Duodenal mucosa (tissue), 2 donors: ENCODE data around the gene MYO7B.

Source experiments
- H3K27ac ChIP-seq: one replicate; pipeline ENCODE4 v1.7.0; 2013; ENCODE audit warnings: low read depth, low read length
- H3K27me3 ChIP-seq, 2 donors: one replicate each; pipeline ENCODE4 v1.7.0; 2013; ENCODE audit warnings: low read length in 2 of 2, control low read depth in 1 of 2; ENCODE audit not compliant: insufficient read depth in 2 of 2, control insufficient read depth in 1 of 2
- H3K36me3 ChIP-seq, 2 donors: one replicate each; pipeline ENCODE4 v1.7.0; 2013; ENCODE audit warnings: low read length in 2 of 2, control low read depth in 1 of 2; ENCODE audit not compliant: insufficient read depth in 2 of 2, control insufficient read depth in 1 of 2
- H3K4me1 ChIP-seq, 2 donors: one replicate each; pipeline ENCODE4 v1.7.0; 2013; ENCODE audit warnings: low read length in 2 of 2, control low read depth in 1 of 2; ENCODE audit not compliant: insufficient read depth in 2 of 2, control insufficient read depth in 1 of 2
- H3K4me3 ChIP-seq, 2 donors: one replicate each; pipeline ENCODE4 v1.7.0; 2013; ENCODE audit warnings: low read length in 2 of 2, low read depth in 1 of 2
- H3K9ac ChIP-seq, 2 donors: one replicate each; pipeline ENCODE4 v1.7.0; 2013; ENCODE audit warnings: low read length in 2 of 2, low read depth in 1 of 2
- H3K9me3 ChIP-seq, 2 donors: one replicate each; pipeline ENCODE4 v1.7.0; 2013; ENCODE audit warnings: low read length in 2 of 2, control low read depth in 1 of 2; ENCODE audit not compliant: control insufficient read depth in 1 of 2

Gene MYO7B

GRCh38 chr2:127545189-127545588 is 9.7 kb downstream of the MYO7B start:
- peaks cover 0 to 13% of the 10 kb centered on the region in 2 donors for H3K36me3 ChIP-seq
- no peak overlapping the region for H3K4me3 ChIP-seq
- no peaks in the 10 kb centered on the region for H3K9me3 ChIP-seq
- no peak overlapping the region for H3K27ac ChIP-seq
- peaks cover 0 to 3% of the 10 kb centered on the region in 2 donors for H3K27me3 ChIP-seq
- H3K4me1 ChIP-seq, result peaks cover 10 to 24% of the 10 kb centered on the region in 2 donors
- no peak overlapping the region for H3K9ac ChIP-seq

GRCh38 chr2:127545796-127546195 is 10.3 kb downstream of the MYO7B start:
- H3K9ac ChIP-seq, result no peak overlapping the region
- no peaks in the 10 kb centered on the region for H3K9me3 ChIP-seq
- H3K4me3 ChIP-seq, result no peak overlapping the region
- peaks cover 0 to 3% of the 10 kb centered on the region in 2 donors for H3K27me3 ChIP-seq
- peaks cover 0 to 14% of the 10 kb centered on the region in 2 donors for H3K36me3 ChIP-seq
- H3K27ac ChIP-seq, result no peak overlapping the region
- peaks cover 10 to 21% of the 10 kb centered on the region in 2 donors for H3K4me1 ChIP-seq

DNA sequence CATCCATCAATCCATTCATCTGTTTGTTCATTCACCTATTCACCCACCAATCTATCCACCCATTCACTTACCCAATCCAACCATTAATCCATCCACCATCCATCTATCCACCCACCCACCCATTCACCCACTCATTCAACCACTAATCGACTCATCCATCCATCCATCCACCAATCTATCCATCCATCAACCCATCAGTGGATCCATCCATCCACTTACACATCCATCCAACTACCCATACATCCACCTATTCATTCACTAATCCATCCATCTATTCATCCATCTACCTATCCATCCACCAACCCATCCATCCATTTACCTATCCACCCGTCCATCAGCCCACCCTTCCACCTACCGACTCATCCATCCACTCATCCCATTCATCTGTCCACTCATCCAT is 11.3 kb downstream of the MYO7B start:
- Histone ChIP-seq H3K9ac (no peak overlapping the region), H3K4me1 (peaks cover 10 to 13% of the 10 kb centered on the region in 2 donors), H3K27me3 (peaks cover 0 to 3% of the 10 kb centered on the region in 2 donors), H3K9me3 (no peaks in the 10 kb centered on the region), H3K36me3 (peaks cover 1 to 20% of the 10 kb centered on the region in 2 donors), H3K27ac (no peak overlapping the region), H3K4me3 (no peak overlapping the region)

GRCh38 chr2:127551221-127551930 is 15.9 kb downstream of the MYO7B start:
- no peak overlapping the region for H3K9ac ChIP-seq
- peaks cover 0 to 5% of the 10 kb centered on the region in 2 donors for H3K9me3 ChIP-seq
- H3K36me3 ChIP-seq, result peaks cover 4 to 20% of the 10 kb centered on the region in 2 donors

GRCh38 chr2:127552336-127552735 is 16.9 kb downstream of the MYO7B start:
- peaks cover 0 to 5% of the 10 kb centered on the region in 2 donors for H3K9me3 ChIP-seq

More at GRCh38 chr2:127551221-127551930, 15.9 kb downstream of the MYO7B start:
- H3K27ac ChIP-seq, result no peak overlapping the region
- H3K4me3 ChIP-seq, result no peak overlapping the region
- peaks cover 0 to under 1% of the 10 kb centered on the region in 2 donors for H3K27me3 ChIP-seq
- no peaks in the 10 kb centered on the region for H3K4me1 ChIP-seq

GRCh38 chr2:127552846-127553245 is 17.4 kb downstream of the MYO7B start:
- Histone ChIP-seq H3K27ac (no peak overlapping the region), H3K4me3 (no peak overlapping the region), H3K27me3 (no peaks in the 10 kb centered on the region), H3K4me1 (no peaks in the 10 kb centered on the region), H3K9me3 (peaks cover 0 to 5% of the 10 kb centered on the region in 2 donors), H3K9ac (no peak overlapping the region), H3K36me3 (peaks cover 4 to 13% of the 10 kb centered on the region in 2 donors)

More at GRCh38 chr2:127552336-127552735, 16.9 kb downstream of the MYO7B start:
- no peak overlapping the region for H3K27ac ChIP-seq
- H3K4me1 ChIP-seq, result no peaks in the 10 kb centered on the region
- H3K9ac ChIP-seq, result no peak overlapping the region
- H3K4me3 ChIP-seq, result no peak overlapping the region
- H3K27me3 ChIP-seq, result no peaks in the 10 kb centered on the region
- peaks cover 4 to 13% of the 10 kb centered on the region in 2 donors for H3K36me3 ChIP-seq

GRCh38 chr2:127558911-127559310 is 23.4 kb downstream of the MYO7B start:
- H3K9ac ChIP-seq, result no peak overlapping the region
- H3K27ac ChIP-seq, result no peak overlapping the region
- H3K4me3 ChIP-seq, result no peak overlapping the region
- H3K4me1 ChIP-seq, result peaks cover 10 to 11% of the 10 kb centered on the region in 2 donors
- peaks cover 3 to 21% of the 10 kb centered on the region in 2 donors for H3K36me3 ChIP-seq
- H3K9me3 ChIP-seq, result peaks cover 0 to 5% of the 10 kb centered on the region in 2 donors
- no peaks in the 10 kb centered on the region for H3K27me3 ChIP-seq

GRCh38 chr2:127559454-127559853 is 24.0 kb downstream of the MYO7B start:
- Histone ChIP-seq H3K9ac (no peak overlapping the region), H3K4me3 (no peak overlapping the region), H3K4me1 (peaks cover 13% of the 10 kb centered on the region in 2 donors), H3K36me3 (peaks cover 5 to 21% of the 10 kb centered on the region in 2 donors), H3K9me3 (peaks cover 0 to 5% of the 10 kb centered on the region in 2 donors), H3K27me3 (no peaks in the 10 kb centered on the region), H3K27ac (no peak overlapping the region)

DNA sequence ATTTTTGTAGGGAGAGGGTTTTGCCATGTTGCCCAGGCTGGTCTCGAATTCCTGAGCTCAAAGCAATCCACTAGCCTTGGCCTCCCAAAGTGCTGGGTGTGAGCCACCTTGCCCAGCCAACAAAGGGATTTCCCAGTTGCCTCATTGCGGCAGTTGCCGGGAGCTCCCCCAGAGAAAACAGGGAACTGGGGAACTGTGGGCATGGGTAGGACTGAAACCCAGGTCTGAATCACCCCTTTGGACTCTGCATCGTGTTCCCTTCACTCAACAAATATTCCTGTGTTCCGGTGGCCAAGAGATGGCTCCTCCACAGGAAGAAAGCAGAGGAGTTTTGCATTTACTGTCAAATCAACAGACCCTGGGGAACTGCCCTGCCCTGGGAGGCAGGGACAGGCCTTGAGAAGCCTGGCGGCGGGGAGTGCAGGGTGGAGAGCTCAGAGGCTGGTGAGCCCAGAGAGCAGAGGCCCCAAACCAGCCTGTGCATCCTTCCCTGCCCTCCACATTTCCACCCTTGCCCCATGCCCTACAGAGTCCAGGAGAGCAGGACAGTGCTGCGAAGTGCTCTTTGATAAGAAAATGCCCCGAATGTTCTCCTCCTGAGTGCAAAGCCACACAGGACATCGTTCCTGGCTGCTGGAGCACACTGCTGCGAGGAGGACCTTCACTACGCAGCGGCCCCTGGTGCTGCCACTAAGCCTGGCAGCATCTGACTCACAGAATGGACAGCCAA is 24.9 kb downstream of the MYO7B start:
- no peak overlapping the region for H3K27ac ChIP-seq
- H3K4me3 ChIP-seq, result no peak overlapping the region
- H3K36me3 ChIP-seq, result peaks cover 9 to 27% of the 10 kb centered on the region in 2 donors
- peaks cover 13% of the 10 kb centered on the region in 2 donors for H3K4me1 ChIP-seq
- H3K9ac ChIP-seq, result no peak overlapping the region
- H3K9me3 ChIP-seq, result peaks cover 0 to 5% of the 10 kb centered on the region in 2 donors
- H3K27me3 ChIP-seq, result no peaks in the 10 kb centered on the region

- peaks cover 0 to 5% of the 10 kb centered on the region in 2 donors for H3K9me3 ChIP-seq
- no peak overlapping the region for H3K27ac ChIP-seq
- peaks cover 13% of the 10 kb centered on the region in 2 donors for H3K4me1 ChIP-seq
- peaks cover 9 to 33% of the 10 kb centered on the region in 2 donors for H3K36me3 ChIP-seq
- H3K27me3 ChIP-seq, result no peaks in the 10 kb centered on the region
- H3K4me3 ChIP-seq, result no peak overlapping the region
- H3K9ac ChIP-seq, result no peak overlapping the region
Measured at GRCh38 chr2:127560931-127561280, 25.4 kb downstream of the MYO7B start.
